H1 (cell line): ENCODE measurements around the gene TIMM22. TPM values are rescaled to one million over a fixed set of nuclear protein-coding genes. Genes with fewer than 3 reads are reported as not detected.

Experiments used
- CTCF ChIA-PET: fragments of 300-600 bp; sonication (Branson Sonifier 250); formaldehyde crosslinking; loops from one replicate; lab custom pipeline; 2021; ENCODE audit not compliant: partially characterized antibody; lab: Charles Lee
- POLR2A ChIA-PET: fragments of 300-600 bp; sonication (Branson Sonifier 250); formaldehyde crosslinking; loops from one replicate; lab custom pipeline; 2021; ENCODE audit warnings: inconsistent platforms; ENCODE audit not compliant: partially characterized antibody; lab: Charles Lee
- DNase-seq, 2 experiments: peaks; one replicate each; pipeline versions ENCODE4 v3.0.0 to v3.0.0-alpha.2; 2010 to 2022; ENCODE audit warnings: low spot score in 2 of 2, low read depth in 1 of 2, mixed read lengths in 1 of 2
- FAIRE-seq: peaks from 2 replicates; lab custom pipeline; 2011; peaks lifted over from hg19 to GRCh38; lab: Jason Lieb, UNC
- H2AFZ ChIP-seq: 2 replicates; pipeline ENCODE4 v1.8.1; 2012; ENCODE audit warnings: low read length, inconsistent platforms
- H2AK5ac ChIP-seq: 2 replicates; pipeline ENCODE4 v1.6.1; 2013; ENCODE audit warnings: low read depth, low read length
- H2BK120ac ChIP-seq: replicated peaks from 2 replicates; pipeline ENCODE3; 2013; ENCODE audit warnings: low read depth, low read length, inconsistent platforms
- H2BK12ac ChIP-seq: 2 replicates; pipeline ENCODE4 v1.6.1; 2013; ENCODE audit warnings: low read depth, low read length
- H2BK15ac ChIP-seq: 2 replicates; pipeline ENCODE4 v1.6.1; 2013; ENCODE audit warnings: low read length
- H2BK20ac ChIP-seq: 2 replicates; pipeline ENCODE4 v1.6.1; 2013; ENCODE audit warnings: low read length
- H2BK5ac ChIP-seq: 2 replicates; pipeline ENCODE4 v1.6.1; 2013; ENCODE audit warnings: low read depth, low read length
- H3K14ac ChIP-seq: 2 replicates; pipeline ENCODE4 v1.6.1; 2013; ENCODE audit warnings: inconsistent platforms; ENCODE audit not compliant: insufficient read length
- H3K18ac ChIP-seq: 2 replicates; pipeline ENCODE4 v1.6.1; 2013; ENCODE audit warnings: low read length; ENCODE audit errors: extremely low read depth
- H3K23ac ChIP-seq: 2 replicates; pipeline ENCODE4 v1.6.1; 2013; ENCODE audit warnings: inconsistent platforms; ENCODE audit not compliant: insufficient read length
- H3K23me2 ChIP-seq: 2 replicates; pipeline ENCODE4 v1.6.1; 2013; ENCODE audit warnings: low read depth, low read length
- H3K27ac ChIP-seq: 2 replicates; pipeline ENCODE4 v1.6.1; 2011; ENCODE audit warnings: low read depth, low read length, inconsistent platforms
- H3K27me3 ChIP-seq, 4 experiments: replicated peaks in 1 of 4; 1 replicate in 1 of 4; 2 replicates in 3 of 4; pipeline versions ENCODE4 v1.6.1 to v1.8.1; 2011 to 2013; ENCODE audit warnings: low read length in 3 of 4, mild to moderate bottlenecking in 3 of 4, inconsistent platforms in 2 of 4, mixed read lengths in 2 of 4, moderate library complexity in 1 of 4; ENCODE audit not compliant: control insufficient read depth in 3 of 4, insufficient read depth in 3 of 4; ENCODE audit errors: extremely low read depth in 1 of 4
- H3K36me3 ChIP-seq, 4 experiments: 2 replicates each; pipeline versions ENCODE4 v1.6.1 to v1.8.1; 2011 to 2013; ENCODE audit warnings: mild to moderate bottlenecking in 4 of 4, low read length in 3 of 4, moderate library complexity in 2 of 4, control low read depth in 1 of 4, inconsistent platforms in 1 of 4; ENCODE audit not compliant: insufficient read depth in 4 of 4, control insufficient read depth in 2 of 4
- H3K4ac ChIP-seq: replicated peaks from 2 replicates; pipeline ENCODE3; 2013; ENCODE audit warnings: low read length, low read depth, mixed read lengths, inconsistent platforms; ENCODE audit not compliant: insufficient read length
- H3K4me1 ChIP-seq, 4 experiments: replicated peaks in 1 of 4; 1 replicate in 1 of 4; 2 replicates in 3 of 4; pipeline versions ENCODE4 v1.6.1 to v1.8.1; 2011 to 2013; ENCODE audit warnings: low read length in 3 of 4, inconsistent platforms in 2 of 4, mixed read lengths in 1 of 4; ENCODE audit not compliant: insufficient read depth in 4 of 4, control insufficient read depth in 3 of 4
- H3K4me2 ChIP-seq, 2 experiments: 2 replicates each; pipeline versions ENCODE4 v1.6.1 to v1.8.1; 2011 to 2013; ENCODE audit warnings: low read depth in 2 of 2, low read length in 2 of 2, control low read depth in 1 of 2, inconsistent platforms in 1 of 2, mild to moderate bottlenecking in 1 of 2; ENCODE audit not compliant: insufficient read depth in 1 of 2
- H3K4me3 ChIP-seq, 4 experiments: fragments of 200-600, 300-600 bp in 1 of 4; sonication (generic), shearing (Covaris generic), sonication (Bioruptor Twin) in 1 of 4; 2 replicates each; pipeline versions ENCODE4 v1.5.1 to v1.8.1; 2011 to 2016; ENCODE audit warnings: low read length in 4 of 4, low read depth in 3 of 4, control low read depth in 2 of 4, inconsistent platforms in 2 of 4, mild to moderate bottlenecking in 2 of 4, mixed read lengths in 1 of 4, moderate library complexity in 1 of 4; ENCODE audit not compliant: insufficient read depth in 2 of 4; ENCODE audit errors: extremely low read depth in 1 of 4
- H3K56ac ChIP-seq: replicated peaks from 2 replicates; pipeline ENCODE3; 2013; ENCODE audit warnings: low read depth, mild to moderate bottlenecking, mixed read lengths, low read length, inconsistent platforms; ENCODE audit not compliant: insufficient read length
- H3K79me1 ChIP-seq: 2 replicates; pipeline ENCODE4 v1.6.1; 2013; ENCODE audit warnings: low read depth, low read length, control low read depth
- H3K79me2 ChIP-seq, 2 experiments: 2 replicates each; pipeline versions ENCODE4 v1.6.1 to v1.8.1; 2012 to 2013; ENCODE audit warnings: low read length in 2 of 2, mild to moderate bottlenecking in 2 of 2, inconsistent platforms in 1 of 2; ENCODE audit not compliant: insufficient read depth in 2 of 2, control insufficient read depth in 1 of 2
- H3K9ac ChIP-seq, 4 experiments: replicated peaks in 1 of 4; 1 replicate in 1 of 4; 2 replicates in 3 of 4; pipeline versions ENCODE4 v1.6.1 to v1.8.1; 2011 to 2013; ENCODE audit warnings: low read depth in 3 of 4, low read length in 3 of 4, control low read depth in 2 of 4, mild to moderate bottlenecking in 2 of 4, moderate library complexity in 2 of 4, inconsistent platforms in 1 of 4; ENCODE audit errors: extremely low read depth in 1 of 4
- H3K9me3 ChIP-seq, 2 experiments: 2 replicates each; pipeline versions ENCODE4 v1.6.1 to v1.8.1; 2012 to 2013; ENCODE audit warnings: mild to moderate bottlenecking in 2 of 2, moderate library complexity in 2 of 2, control low read depth in 1 of 2, inconsistent platforms in 1 of 2, low read depth in 1 of 2, low read length in 1 of 2, mixed read lengths in 1 of 2; ENCODE audit not compliant: insufficient read depth in 2 of 2
- H4K20me1 ChIP-seq, 2 experiments: replicated peaks in 1 of 2; 2 replicates each; pipeline versions ENCODE3 to v1.8.1; 2011 to 2013; ENCODE audit warnings: inconsistent platforms in 2 of 2, low read length in 2 of 2, mild to moderate bottlenecking in 1 of 2; ENCODE audit not compliant: insufficient read depth in 2 of 2, control insufficient read depth in 1 of 2
- H4K5ac ChIP-seq: 2 replicates; pipeline ENCODE4 v1.6.1; 2013; ENCODE audit warnings: low read length, low read depth, mixed read lengths, inconsistent platforms; ENCODE audit not compliant: insufficient read length
- H4K8ac ChIP-seq: 2 replicates; pipeline ENCODE4 v1.8.0; 2013; ENCODE audit warnings: mild to moderate bottlenecking, moderate library complexity, low read length, inconsistent platforms; ENCODE audit not compliant: insufficient read depth; ENCODE audit errors: extremely low read depth
- H4K91ac ChIP-seq: replicated peaks from 2 replicates; pipeline ENCODE3; 2013; ENCODE audit warnings: low read length, mixed read lengths, inconsistent platforms; ENCODE audit not compliant: insufficient read length
- ATF2 ChIP-seq: IDR thresholded peaks from 2 replicates; pipeline ENCODE4 v1.6.1; 2012; ENCODE audit warnings: low read length, inconsistent platforms
- CTBP2 ChIP-seq: IDR thresholded peaks from 2 replicates; pipeline ENCODE4 v1.7.0; 2011; ENCODE audit warnings: borderline replicate concordance, mild to moderate bottlenecking, moderate library complexity, mixed read lengths, low read length; ENCODE audit not compliant: insufficient read depth, insufficient read length
- EGR1 ChIP-seq: IDR thresholded peaks from 2 replicates; pipeline ENCODE4 v1.6.1; 2011; ENCODE audit warnings: low read depth, low read length, borderline replicate concordance
- EP300 ChIP-seq, 2 experiments: IDR thresholded peaks; 1 replicate in 1 of 2; 2 replicates in 1 of 2; pipeline ENCODE4 v1.6.1; 2011 to 2012; ENCODE audit warnings: low read depth in 2 of 2, low read length in 2 of 2, mild to moderate bottlenecking in 2 of 2, borderline replicate concordance in 1 of 2, inconsistent platforms in 1 of 2, moderate library complexity in 1 of 2
- FOSL1 ChIP-seq: IDR thresholded peaks from 2 replicates; pipeline ENCODE4 v1.6.1; 2011; ENCODE audit warnings: mild to moderate bottlenecking, low read depth, low read length, moderate library complexity; ENCODE audit not compliant: insufficient read depth
- HDAC2 ChIP-seq, 2 experiments: fragments of 300-600 bp in 1 of 2; sonication (generic) in 1 of 2; IDR thresholded peaks; 2 replicates each; pipeline ENCODE4 v1.6.1; 2011 to 2012; ENCODE audit warnings: low read depth in 2 of 2, low read length in 2 of 2, mild to moderate bottlenecking in 2 of 2, moderate library complexity in 2 of 2, borderline replicate concordance in 1 of 2, inconsistent platforms in 1 of 2
- PHF8 ChIP-seq: fragments of 200-600 bp; sonication (generic); conservative IDR thresholded peaks from 2 replicates; pipeline ENCODE4 v1.7.1; 2012; ENCODE audit warnings: low read depth, mild to moderate bottlenecking, inconsistent platforms, low read length, moderate library complexity
- POLR2A ChIP-seq, 2 experiments: IDR thresholded peaks; 1 replicate in 1 of 2; 2 replicates in 1 of 2; pipeline ENCODE4 v1.6.1; 2011; ENCODE audit warnings: low read depth in 2 of 2, low read length in 2 of 2, mild to moderate bottlenecking in 2 of 2; ENCODE audit errors: control extremely low read depth in 1 of 2
- SP1 ChIP-seq: IDR thresholded peaks from 2 replicates; pipeline ENCODE4 v1.6.1; 2011; ENCODE audit warnings: low read depth, low read length
- SRF ChIP-seq: IDR thresholded peaks from 2 replicates; pipeline ENCODE4 v1.6.1; 2011; ENCODE audit warnings: mild to moderate bottlenecking, low read depth, low read length, moderate library complexity
- WGBS, 2 experiments: shearing (Covaris generic) in 1 of 2; methylation state at CpG; one replicate each; pipeline versions ENCODE4 v1.1.6 to v1.1.7; 2013 to 2015; ENCODE audit warnings: low lambda C conversion rate in 2 of 2, mixed read lengths in 2 of 2, inconsistent platforms in 1 of 2, low coverage in 1 of 2, missing lambda C conversion rate in 1 of 2; ENCODE audit not compliant: insufficient replicate concordance in 2 of 2, insufficient coverage in 1 of 2, insufficient read length in 1 of 2; ENCODE audit errors: extremely low coverage in 1 of 2, missing lambda C conversion rate in 1 of 2; 5-methylcytosine and 5-hydroxymethylcytosine counted together
- polyA plus RNA-seq, 7 experiments: library from polyadenylated mRNA; depleted of rRNA in 3 of 7; stranded (reverse) in 5 of 7; unstranded in 2 of 7; fragments of >200 nt in 5 of 7; fragments of 200-250 nt in 2 of 7; gene quantifications; 1 replicate in 5 of 7; 2 replicates in 1 of 7; 4 replicates in 1 of 7; pipeline versions ENCODE4 v1.2.1 to v1.2.3, GENCODE V29; 2011 to 2013; ENCODE audit warnings: missing spikeins in 2 of 7, mixed read lengths in 2 of 7
- total RNA-seq: library from RNA; stranded (reverse); fragmentation: NEBNext Ultra II Directional; extraction: Animal tissue kit (Norgen Biotek cat#: 25700); gene quantifications from 2 replicates; pipeline ENCODE4 v1.2.1, GENCODE V29; 2021

TIMM22 gene
- total and polyA plus RNA-seq, 2 of the 8 experiments (the other 6 are each of a cell fraction or from before 2014, with no cell fraction given), result 13.8 to 17.4 TPM

- DNase-seq, result no peak
- FAIRE-seq, result no peak
- Histone ChIP-seq H3K56ac (no peak overlapping the region), H4K91ac (no peak overlapping the region), H4K20me1 (peaks cover 2 to 4% of the 10 kb centered on the region in 2 experiments), H2AFZ (no peak overlapping the region), H2BK12ac (no peak overlapping the region), H2BK120ac (no peak overlapping the region), H3K4me3 (peak overlapping the region; percentile 86 to 99 (median 94); a peak in 5 of 8 replicates), H4K8ac (no peak overlapping the region), H4K5ac (no peak overlapping the region), H3K4me1 (peaks cover 0 to 5% (median 0%) of the 10 kb centered on the region in 4 experiments; a peak in 2 of 7 replicates), H2BK15ac (no peak overlapping the region), H3K27me3 (no peaks in the 10 kb centered on the region; a peak in 1 of 7 replicates), H3K9ac (no peak overlapping the region; a peak in 1 of 7 replicates), H2BK20ac (no peak overlapping the region), H3K23ac (no peak overlapping the region), H3K36me3 (peaks cover 6 to 26% (median 16%) of the 10 kb centered on the region in 4 experiments), H3K4ac (no peak overlapping the region), H3K14ac (no peak overlapping the region), H3K9me3 (no peaks in the 10 kb centered on the region), H3K18ac (no peak overlapping the region), H2AK5ac (no peak overlapping the region), H3K79me2 (peaks cover 0 to 13% of the 10 kb centered on the region in 2 experiments; a peak in 2 of 4 replicates), H3K4me2 (peak overlapping the region; percentile 32 to 73), H3K23me2 (peaks cover 8% of the 10 kb centered on the region; the same call in 1 of the 2 replicates), H2BK5ac (no peak overlapping the region), H3K27ac (no peak overlapping the region), H3K79me1 (0 out of 2 replicates have a peak, but pooled peaks cover 4% of the 10 kb centered on the region)
- ChIA-PET POLR2A (interaction anchor here (1.5 to 2.3 kb wide), 3 partner anchors 10 to 207 kb away, joined by 3 to 8 read pairs (median 6); no protein-coding TSS in a partner anchor), CTCF (interaction anchor here (0.9 to 12.7 kb wide), 13 partner anchors 18 to 293 kb away, joined by 3 to 144 read pairs (median 5); partner anchors contain the start of genes GLOD4, MRM3 and NXN)
- 91% methylated on average over 2 of the region's 2 CpGs; no CpG with 5 or more reads in 1 of the 2 experiments for WGBS, 2 experiments
- TF ChIP-seq SP1 (no peak), HDAC2 (IDR thresholded peaks at IDR 0.05; ENCODE audit: borderline replicate concordance in 1 of 2, low read depth in 2 of 2, low read length in 2 of 2) (no peak), FOSL1 (no peak), CTBP2 (no peak), POLR2A (IDR thresholded peaks at IDR 0.05; ENCODE audit: control extremely low read depth in 1 of 2, low read depth in 2 of 2, low read length in 2 of 2) (no peak), EP300 (IDR thresholded peaks at IDR 0.05; ENCODE audit: borderline replicate concordance in 1 of 2, low read depth in 2 of 2, low read length in 2 of 2) (no peak), SRF (no peak), ATF2 (no peak), EGR1 (no peak), PHF8 (no peak)
These were observed 1.2 kb downstream of the TIMM22 start for GRCh38 chr17:998111-998510.
